ENCODE measurements around the gene TMEM18.

TMEM18 gene

DNA sequence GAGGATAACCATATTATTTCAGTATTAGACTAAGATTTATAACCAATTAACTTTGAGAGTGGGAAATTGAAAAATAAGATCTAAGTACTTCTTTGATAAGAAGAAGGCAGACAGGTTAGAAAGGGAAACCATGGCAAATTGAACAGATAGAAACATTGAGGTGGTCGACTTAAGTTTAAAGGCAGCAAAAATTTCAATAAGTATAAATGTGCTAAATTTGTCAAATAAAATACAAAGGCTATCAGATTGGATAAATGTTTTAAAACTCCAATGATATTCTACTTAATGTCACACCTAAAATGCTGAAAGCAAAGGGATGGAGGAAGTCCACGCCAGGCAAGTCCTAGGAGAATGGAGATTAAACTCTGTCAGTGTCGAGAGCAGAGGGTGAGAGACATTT lies 59.2 kb downstream of the TMEM18 start:
- no peak for DNase-seq (ENCODE audit: low read depth)
